ENCODE data around the gene TEFM.
"Not testable (repeated sequence)": the region's sequence is repeated elsewhere in the genome, so short reads cannot be mapped to it uniquely, and the experiment has no call there.

The TEFM gene

DNA sequence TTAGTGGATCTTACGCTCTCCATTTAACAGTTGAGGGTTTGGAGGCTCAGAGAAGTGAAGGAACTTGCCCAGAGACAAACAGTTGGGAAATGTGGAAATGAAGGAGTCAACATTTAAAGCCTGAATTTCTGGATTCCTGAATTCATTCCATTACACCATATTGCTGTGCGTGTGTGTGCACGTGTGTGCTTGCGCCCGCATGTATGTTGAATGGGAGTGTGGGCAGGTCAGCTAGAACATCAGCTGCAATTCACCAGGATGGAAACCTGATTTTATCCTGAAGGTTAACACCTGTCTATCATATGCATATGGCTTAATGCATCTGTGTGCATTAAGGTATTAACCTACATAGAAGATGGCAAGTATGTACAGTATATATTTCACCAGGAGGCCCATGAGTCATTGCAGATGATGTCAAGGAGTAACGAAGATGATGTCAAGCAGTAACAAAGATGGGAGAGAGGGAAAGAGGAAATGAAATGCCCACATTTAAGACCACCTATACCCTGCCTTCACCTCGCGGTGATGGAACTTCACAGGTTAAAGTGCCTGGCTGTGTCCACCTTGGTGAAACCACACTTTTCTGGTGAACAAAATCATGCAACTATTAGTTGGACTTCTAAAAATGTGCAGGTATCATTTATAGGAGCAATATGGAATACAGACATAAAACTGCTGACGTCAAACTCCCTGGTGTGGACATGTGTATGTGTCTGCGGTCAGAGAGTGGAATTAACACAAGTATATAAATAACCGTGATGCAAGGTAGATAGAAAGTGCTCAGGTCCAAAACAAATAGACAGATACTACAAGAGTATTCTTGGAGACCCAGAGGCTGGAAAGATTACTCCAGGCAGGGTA lies 14.9 kb upstream of the TEFM start:
- DNase-seq = no peak

GRCh38 chr17:30920282-30920681 lies 14.2 kb upstream of the TEFM start:
- DNase-seq = no peak

DNA sequence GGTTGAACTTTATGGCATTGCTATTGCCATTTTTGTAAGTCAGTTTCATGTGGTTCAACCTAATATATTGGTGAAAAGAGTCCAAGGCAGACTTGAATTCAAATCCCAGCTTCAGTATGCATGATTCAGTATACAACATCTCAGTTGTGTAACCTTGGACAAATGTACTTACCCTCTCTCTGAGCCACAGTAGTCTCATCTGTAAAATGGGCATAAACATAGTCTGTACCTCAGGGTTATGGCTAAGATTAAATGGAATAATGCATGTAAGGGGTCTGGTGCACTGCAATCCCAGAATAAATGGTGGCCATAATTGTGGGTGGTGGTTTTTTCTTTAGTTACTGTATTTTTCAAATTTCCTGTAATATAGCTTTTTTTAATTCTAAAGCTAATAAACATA lies 11.0 kb upstream of the TEFM start:
- DNase-seq = no peak

DNA sequence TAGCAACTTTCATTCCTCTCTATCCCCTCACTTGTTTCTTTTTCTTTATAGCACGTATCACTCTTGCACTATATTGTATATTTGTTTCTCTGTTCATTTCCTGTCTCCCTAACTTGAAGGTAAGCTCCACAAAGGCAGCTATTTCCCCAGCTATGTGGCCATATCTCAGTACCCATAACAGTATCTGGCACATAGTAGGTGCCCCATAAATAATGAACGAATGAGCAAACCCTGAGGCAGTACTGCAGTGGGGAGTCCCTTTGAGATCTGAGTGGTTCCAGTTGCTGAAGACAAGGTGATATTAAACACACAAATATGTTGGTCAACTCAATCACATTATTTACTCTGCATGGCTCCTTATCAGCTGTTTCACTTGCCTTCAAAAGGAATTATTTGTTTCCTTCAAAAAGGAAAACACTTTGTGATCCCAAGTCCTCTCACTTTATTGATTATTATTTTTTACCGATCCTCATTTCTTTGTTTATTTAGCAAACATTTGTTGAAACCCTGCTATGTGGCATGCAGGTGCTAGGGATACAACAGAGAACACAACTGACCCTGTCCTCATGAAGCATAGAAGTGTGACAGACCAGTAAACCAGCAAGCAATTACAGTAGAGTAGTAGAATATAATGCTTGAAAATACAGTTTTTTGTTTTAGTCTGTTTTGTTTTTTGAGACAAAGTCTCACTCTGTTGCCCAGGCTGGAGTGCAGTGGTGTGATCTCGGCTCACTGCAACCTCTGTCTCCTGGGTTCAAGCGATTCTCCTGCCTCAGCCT lies 10.0 kb upstream of the TEFM start:
- no peak for DNase-seq

- no peak for DNase-seq
Observed at GRCh38 chr17:30913955-30914354, 7.9 kb upstream of the TEFM start.

DNA sequence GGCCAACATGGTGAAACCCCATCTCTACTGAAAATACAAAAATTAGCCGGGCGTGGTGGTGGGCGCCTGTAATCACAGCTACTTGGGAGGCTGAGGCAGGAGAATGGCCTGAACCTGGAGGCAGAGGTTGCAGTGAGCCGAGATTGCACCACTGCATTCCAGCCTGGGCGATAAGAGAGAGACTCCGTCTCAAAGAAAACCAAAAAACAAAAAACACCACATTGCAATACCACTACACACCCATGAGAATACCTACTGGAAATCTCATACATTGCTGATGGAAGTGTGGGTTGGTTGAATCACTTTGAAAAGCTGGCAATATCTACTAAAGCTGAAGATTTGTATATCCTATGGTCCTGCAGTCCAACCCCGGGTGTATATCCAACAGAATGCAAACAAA lies 4.1 kb upstream of the TEFM start:
- not testable (repeated sequence) for DNase-seq

DNA sequence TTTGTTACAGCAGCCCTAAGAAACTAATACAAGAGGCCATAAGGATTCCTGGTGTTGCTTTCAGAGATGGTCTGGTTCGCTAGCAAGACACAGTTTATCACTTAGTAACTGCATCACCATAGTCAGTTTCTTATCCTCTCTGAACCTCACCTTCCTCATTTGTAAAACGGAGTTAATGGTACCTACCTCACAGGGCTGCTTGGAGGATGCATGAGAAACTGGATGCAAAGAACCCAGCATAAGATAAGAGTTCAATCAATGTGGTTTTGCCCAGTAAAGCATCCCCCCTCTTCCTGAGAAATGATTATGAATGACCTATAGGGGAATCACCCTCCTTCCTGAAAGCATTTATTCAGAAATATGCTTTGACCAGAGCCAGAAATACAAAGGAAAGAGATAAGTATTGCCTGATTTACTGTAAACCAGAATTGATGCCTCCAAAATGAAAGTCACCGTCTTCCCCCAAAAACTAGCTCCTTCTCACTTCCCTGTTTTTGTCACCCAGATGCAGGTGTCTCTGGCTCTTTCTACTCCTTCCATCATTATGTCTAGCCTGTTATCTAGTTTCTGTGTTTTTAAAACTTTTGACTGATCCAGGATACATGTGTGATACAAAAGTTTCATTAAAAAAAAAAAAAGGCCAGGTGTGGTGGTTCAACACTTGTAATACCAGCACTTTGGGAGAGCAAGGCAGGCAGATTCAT lies 2.8 kb upstream of the TEFM start:
- DNase-seq = no peak

DNA sequence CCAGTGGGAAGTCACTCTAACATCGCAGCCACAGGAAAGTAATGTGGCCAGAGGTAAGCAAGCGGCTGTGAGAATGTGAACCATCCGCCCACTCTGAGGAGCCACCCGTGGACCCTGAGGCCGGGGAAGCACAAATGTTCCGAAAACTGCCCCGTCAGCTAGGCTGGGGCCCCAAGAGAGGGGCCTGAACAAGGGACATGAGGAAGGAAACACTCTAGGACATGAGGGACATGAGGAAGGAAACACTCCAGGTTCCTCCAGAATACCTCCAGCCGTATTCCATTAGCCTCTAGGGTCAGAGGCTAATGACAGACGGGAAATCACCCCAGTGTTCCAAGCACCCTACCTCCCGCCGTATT lies 317 bp downstream of the TEFM start:
- DNase-seq = no peak

GRCh38 chr17:30897311-30897710 lies 8.7 kb downstream of the TEFM start:
- no peak for DNase-seq

GRCh38 chr17:30894236-30894635 lies 11.8 kb downstream of the TEFM start:
- no peak for DNase-seq

DNA sequence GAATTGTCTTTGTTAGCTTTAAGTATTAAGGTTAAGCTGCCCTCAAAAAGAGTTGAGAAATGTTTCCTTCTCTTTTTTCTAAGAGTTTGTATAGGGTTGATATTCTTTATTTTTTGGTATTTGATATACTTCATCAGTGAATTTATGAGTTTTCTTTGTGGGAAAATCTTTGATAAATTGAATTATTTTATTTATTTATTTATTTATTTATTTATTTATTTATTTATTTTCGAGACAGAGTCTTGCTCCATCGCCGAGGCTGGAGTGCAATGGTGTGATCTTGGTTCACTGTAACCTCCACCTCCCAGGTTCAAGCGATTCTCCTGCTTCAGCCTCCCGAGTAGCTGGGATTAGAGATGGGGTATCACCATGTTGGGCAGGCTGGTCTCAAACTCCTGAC lies 19.9 kb downstream of the TEFM start:
- no peak for DNase-seq

- DNase-seq = no peak
Observed at GRCh38 chr17:30869005-30869404, 37.0 kb downstream of the TEFM start.

GRCh38 chr17:30864636-30865035 lies 41.4 kb downstream of the TEFM start:
- DNase-seq = no peak

DNA sequence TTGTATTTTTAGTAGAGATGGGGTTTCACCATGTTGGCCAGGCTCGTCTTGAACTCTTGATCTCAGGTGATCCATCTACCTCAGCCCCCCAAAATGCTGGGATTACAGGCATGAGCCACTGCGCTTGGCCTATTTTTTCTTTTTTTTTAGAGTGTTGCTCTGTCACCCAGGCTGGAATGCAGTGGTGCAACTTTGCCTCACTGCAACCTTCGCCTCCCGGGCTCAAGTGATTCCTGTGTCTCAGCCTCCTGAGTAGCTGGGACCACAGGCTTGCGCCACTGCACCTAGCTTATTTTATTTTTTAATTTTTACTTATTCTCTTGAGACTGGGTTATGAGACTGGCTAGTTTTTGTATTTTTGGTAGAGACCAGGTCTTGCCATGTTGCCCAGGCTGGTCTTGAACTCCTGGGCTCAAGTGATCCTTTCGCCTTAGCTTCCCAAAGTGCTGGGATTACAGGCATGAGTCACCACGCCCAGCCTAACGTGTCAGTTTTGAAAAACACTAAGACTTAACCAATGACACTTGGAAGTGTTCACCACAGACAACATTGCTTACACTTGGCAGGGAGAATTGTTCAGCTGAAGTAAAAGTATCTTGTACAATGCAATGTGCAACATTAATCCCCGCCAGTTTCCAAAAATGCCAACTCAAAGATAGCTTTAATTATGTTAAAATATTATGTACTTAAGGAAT lies 47.3 kb downstream of the TEFM start:
- DNase-seq = no peak

DNA sequence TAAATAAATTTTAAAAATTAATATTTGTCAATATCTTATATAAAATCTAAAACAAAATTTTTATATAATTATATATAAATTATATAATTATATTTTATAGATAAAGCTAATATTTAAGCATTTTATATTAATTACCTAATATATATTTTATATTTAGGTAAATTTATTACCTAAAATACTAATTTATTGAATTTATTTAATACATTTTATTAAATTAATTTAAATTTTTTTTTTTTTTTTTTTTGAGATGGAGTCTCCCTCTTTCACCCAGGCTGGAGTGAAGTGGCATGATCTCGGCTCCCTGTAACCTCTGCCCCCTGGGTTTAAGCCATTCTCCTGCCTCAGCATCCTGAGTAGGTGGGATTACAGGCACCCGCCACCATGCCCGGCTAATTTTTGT lies 51.9 kb downstream of the TEFM start:
- DNase-seq = no peak
